GM10847 (cell line): ENCODE measurements around the gene ICA1.

Experiments used
- POLR2A ChIP-seq: IDR thresholded peaks from 2 replicates; pipeline ENCODE4 v1.6.1; 2011; ENCODE audit not compliant: insufficient read length; ENCODE audit errors: extremely low read depth

Gene ICA1

DNA sequence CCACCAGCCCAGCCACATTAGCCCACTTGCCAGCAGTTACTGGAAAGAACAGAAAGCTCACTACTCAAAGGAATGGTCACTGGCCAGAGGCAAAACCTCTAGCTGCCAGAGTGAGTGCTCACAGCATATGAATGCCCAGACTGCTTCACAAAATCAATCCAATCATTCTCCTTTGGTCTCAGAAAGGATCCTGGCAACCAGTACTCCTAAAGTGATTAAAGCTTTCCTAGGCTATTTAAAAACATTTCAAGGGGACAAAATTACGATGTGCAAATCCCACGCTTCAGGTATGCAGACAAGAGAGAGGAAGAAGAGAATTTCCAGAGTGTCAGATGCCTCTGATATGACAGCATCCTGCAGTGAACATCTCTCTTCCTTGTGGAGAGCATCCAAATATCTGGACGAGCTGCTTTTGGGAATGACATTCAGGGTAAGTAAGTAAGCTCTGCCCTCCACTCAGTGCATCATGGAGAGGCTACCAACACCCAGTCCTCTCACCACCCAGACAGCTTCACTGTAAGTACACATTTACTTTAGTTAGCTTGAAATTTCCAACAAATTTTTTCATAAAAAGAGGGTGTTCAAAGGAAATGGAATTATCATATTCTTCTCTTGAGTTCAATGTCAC is 25.1 kb downstream of the ICA1 start:
- no peak for TF ChIP-seq POLR2A

DNA sequence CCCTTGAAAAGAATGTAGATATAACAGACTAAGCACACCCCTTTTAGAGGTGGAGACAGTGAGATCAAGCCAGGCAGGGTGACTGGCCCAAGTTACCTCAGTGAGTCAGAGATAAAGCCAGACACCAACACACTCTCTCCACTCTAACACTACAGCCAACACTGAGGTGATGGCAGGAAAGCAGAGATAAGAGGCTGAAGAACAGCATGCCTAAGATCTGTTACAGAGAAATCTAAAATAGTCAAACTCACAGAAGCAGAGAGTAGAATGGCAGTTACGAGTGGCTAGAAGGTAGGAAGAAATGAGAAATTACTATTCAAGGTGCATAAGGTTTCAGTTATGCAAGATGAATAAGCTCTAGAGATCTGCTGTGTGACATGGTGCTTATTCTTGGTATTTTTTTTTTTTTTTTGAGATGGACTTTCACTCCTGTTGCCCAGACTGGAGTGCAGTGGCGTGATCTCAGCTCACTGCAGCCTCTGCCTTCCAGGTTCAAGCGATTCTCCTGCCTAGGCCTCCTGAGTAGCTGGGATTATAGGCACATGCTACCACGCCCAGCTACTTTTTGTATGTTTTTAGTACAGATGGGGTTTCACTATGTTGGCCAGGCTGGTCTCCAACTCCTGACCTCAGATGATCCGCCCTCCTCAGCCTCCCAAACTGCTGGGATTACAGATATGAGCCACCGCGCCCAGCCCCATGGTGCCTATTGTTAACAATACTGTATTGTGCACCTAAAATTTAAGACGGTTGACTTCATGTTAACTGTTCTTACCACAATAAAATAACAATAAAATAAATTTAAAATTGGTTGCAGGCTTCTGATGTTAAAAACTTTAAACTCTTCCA is 28.7 kb downstream of the ICA1 start:
- TF ChIP-seq POLR2A: no peak

DNA sequence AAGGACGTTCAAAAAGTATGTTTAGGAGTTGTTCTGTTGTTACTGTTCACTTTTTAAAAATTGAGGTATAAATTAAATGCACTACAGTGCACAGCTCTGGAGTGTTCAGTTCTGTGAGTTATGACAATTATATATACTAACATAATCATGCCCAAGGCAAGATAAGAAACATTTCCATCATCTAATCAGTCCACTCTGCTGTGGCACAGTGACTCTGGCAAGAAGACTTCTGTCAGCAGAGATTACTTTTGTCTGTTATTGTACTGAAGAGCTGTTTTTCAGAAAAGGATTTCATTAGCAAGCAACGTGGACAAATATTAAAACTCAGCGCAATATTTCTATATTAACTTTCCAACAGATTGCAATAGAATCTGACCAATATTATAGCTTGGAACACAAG is 32.0 kb downstream of the ICA1 start:
- no peak for TF ChIP-seq POLR2A

DNA sequence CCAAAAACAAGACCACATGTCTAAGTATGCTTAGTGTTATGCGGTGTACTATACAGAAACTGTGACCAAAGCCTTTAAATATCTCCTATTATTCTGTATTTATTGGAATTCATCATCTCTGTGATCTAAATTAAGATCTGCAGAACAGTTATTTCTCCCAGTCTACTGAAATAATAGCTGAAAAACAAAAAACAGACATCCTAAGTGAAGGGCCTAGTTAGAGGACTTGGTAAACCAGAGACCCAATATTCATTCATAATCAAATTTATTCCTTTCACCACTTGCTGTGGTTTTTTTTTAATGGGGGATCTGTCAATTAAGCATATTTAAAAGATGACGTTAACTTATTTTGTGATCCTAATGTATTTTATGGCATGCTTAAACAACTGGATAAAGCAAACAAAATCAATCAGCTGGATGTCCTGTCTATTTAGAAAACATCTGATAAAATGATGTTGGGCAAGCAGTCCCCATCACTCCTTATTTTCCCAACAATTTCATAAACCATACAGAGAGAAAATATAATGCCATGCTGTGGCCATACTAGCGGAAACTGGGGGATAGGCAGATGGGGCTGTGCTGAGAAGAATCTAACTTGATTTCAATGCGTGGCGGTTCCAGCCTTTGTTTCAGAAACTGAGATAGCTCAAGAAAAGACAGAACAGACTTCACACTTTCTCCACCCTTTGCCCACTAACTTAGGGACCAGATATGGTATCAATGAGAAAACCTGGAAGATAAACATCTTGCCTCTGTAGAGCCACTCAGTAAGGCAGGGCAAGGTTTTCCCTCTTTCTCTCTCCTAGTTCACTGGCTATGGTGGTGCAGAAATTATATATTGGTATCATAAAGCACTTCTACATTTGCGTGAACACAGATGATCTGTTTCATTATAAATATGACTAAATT is 32.9 kb downstream of the ICA1 start:
- TF ChIP-seq POLR2A: no peak

DNA sequence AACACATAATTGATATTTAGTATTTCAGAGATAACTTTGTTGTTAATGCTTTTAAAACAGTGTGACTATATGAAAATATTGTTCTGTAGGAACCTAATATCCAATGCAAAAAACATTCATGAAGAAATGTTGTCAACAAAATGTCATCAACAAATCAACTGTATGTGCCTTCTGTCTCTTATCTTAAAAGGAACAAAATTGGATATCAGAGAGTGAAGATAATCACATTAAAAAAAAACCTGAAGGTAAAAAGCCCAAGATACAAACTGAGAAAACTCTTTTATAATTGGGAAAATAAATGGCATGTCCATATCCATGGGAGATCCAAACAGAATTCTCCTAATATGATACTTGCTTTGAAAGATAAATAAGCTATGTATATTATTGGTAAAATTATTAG is 33.9 kb downstream of the ICA1 start:
- no peak for TF ChIP-seq POLR2A

DNA sequence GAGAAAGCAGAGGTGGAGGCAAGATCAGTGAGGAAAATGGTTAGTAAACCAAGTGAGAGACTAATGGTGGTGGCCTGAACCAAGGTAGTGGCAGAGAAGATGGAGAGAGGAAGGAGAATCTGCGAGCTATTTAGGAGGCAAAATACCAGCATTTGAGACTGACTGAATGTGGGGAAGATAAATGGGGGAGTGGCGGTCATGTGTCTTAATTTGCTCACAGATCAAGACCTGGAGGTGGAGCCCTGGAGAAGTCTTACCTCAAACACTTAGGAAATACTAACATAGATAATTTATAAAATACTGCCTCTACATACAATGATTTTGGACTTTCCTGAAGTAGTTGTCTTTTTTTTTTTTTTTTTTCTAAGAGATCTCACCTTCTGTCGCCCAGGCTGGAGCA is 34.7 kb downstream of the ICA1 start:
- TF ChIP-seq POLR2A: no peak

DNA sequence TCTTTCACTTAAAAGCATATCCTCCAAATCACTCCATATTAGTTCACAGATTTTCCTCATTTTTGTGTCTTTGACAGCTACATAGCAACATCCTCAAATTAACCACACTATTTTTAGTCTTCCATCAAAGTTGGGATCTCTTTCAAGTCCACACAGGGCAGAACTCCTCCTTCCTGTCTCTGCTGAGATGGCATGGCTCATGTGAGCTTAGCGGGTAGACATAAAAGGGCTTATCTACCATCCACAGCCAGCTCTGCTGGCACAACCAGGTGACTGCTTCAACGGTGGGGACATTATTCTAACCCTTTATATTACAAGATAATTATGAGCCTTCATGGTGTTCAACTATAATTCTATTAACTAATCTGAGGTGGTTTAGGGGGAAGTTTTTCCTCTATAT is 35.5 kb downstream of the ICA1 start:
- no peak for TF ChIP-seq POLR2A

DNA sequence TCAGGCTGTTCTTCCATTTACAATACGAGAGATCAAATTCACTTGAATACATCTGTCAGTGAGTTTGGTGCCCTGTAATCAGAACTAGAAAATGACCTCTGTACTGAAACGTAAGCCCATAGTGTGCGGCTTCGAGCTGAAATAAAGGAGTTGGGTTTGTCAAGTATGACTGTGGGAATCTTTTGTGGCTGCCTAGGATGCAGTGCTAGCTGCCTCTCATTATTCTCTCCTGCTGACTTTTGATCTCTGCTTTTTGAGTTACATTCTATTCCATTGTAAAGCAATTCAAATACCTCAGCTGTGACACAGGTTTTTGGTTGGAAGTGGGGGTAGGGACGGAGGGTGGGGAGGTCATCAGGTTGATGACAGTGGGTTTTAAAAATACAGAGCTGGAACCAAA is 40.4 kb downstream of the ICA1 start:
- TF ChIP-seq POLR2A: no peak

DNA sequence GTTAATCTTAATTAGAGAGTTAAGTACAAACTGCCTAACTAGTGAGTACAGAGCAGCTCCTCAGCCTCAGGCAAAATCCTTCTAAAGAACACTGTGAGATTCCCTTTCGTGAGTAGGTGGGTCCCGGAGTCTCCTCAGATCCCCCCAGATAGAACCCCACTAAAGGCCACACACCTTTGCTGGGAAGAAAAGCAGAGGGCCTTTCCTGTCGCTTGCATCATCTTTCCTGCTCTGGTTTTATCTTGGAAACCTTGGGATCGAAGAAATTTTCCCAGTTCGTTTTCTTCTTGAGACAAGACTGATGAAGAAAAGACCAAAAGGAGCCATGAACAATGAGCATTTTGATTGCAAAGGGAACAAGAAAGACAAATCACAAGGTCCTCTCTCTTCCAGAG is 40.9 kb downstream of the ICA1 start:
- no peak for TF ChIP-seq POLR2A

DNA sequence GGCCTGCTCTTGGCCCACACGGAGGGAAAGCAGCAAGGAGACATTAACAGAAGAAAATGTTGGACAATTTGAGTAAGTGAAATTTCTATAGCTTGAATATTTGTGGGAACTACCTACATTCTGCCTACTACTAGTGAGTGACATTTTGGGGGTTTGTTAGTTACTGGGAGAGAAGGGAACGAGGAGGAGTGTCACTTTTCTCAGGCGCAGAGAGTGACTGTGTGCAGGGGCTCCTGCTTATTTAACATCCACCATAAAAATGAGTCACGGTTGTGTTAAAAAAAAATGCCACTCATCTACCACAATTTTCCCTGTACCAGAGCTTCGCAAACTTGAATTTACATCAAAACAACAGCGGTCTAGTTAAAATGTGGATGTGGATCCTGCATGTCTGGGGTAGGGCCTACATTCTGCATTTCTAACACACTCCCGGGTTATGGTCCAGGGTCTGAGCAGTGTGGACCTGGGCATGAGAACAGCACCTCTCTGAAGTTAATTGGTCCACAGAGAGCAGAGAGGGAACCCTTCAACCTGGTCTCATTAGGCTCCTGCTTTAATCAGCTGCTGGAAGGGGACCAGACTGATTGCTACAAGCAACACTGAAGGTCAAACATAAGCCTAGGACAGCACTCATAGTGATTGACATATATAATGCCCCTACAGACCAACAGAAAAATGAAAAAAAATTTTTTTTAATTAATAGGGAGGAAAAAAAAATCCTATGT is 41.4 kb downstream of the ICA1 start:
- TF ChIP-seq POLR2A: no peak

DNA sequence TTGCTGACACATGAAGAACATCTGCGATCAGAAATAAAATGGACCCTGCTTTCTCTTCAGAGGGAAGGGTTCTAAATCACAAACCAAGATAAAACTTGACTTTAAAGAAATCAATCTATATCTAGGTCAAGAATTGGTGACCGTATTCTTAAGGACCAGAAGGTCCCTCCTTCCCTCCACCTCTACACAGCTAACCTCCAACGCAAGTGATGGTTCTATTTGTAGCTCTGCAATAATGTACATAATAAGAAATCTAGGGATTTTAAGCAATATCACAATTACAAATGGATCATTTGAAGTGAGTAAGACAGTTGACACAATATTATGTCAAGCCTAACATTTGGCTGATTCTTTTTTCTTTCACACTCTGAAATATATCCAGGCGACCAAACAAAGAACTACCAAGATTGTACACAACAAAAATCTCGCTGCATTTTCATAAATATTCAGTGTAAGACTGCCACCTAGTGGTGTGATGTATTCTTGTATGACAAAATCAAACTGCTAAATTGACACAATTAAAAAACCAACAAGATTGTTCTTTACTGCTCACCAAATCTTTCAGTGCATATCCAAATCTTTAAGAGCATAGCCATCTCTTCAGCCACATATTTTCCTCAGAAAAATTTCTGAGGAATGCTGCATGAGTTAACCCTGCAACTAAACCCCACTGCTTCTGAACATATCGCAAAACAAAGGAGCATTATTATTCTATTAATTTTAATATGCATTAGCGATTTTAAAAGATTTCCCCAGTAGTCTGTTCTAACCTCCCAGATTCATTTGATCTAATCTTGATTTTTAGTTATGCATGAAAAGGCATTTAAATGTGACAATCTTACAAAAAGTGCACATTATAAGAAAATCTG is 44.5 kb downstream of the ICA1 start:
- TF ChIP-seq POLR2A: no peak

DNA sequence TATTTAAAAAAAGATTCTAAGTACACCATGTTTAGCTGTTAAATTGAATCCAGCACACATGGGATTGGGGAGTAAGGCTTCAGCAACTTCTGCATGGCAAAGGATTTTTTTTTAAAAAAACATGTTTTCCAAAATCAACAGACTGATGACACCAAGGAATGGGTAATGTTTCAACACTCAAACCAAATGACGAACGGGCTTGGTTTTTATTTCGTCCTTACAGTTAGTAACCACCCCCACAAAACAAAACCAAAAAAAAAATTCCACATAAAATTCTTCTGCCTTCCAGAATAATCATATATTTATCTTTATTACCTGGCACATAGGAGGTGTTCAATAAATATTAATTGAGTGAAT is 45.7 kb downstream of the ICA1 start:
- no peak for TF ChIP-seq POLR2A

DNA sequence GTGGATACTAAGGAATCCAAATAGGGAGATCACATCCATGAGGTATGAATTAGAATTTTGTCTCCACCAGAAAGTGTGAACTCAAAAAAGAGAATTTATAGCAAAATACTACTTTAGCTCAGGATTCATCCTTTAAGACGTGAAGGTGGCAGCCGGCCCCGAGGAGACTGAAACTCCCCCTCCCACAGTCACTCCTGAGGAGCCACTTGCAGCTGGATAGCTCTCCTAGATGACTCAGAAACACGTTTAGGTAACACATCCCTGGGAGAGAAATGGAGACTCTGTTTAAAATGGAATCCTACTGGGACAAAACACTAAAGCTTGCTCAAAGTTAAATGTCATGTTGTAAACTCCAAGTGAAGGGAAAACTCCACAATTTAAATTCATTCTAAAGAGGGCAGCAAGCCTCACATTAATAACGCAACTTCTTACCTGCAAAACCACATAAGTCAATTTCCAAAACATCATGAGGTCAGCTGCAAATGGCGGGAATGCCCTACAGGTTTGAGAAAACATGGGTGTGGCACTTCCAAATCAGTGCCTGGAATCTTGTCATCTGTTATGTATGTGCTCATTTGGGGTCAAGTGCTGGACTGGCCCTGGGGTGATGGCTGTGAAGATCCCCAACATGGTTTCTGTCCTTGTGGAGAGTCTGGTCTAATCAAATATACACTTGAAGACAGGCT is 46.2 kb downstream of the ICA1 start:
- no peak for TF ChIP-seq POLR2A
